HG03520 (cell line): ENCODE results near the gene EPAS1.

Experiments used
- ATAC-seq: cut with Tn5 transposase; IDR thresholded peaks from one replicate; pipeline ENCODE4 v1.9.1; 2021; ENCODE audit warnings: mild to moderate bottlenecking, moderate library complexity; ENCODE audit not compliant: unreplicated experiment

Gene EPAS1

DNA sequence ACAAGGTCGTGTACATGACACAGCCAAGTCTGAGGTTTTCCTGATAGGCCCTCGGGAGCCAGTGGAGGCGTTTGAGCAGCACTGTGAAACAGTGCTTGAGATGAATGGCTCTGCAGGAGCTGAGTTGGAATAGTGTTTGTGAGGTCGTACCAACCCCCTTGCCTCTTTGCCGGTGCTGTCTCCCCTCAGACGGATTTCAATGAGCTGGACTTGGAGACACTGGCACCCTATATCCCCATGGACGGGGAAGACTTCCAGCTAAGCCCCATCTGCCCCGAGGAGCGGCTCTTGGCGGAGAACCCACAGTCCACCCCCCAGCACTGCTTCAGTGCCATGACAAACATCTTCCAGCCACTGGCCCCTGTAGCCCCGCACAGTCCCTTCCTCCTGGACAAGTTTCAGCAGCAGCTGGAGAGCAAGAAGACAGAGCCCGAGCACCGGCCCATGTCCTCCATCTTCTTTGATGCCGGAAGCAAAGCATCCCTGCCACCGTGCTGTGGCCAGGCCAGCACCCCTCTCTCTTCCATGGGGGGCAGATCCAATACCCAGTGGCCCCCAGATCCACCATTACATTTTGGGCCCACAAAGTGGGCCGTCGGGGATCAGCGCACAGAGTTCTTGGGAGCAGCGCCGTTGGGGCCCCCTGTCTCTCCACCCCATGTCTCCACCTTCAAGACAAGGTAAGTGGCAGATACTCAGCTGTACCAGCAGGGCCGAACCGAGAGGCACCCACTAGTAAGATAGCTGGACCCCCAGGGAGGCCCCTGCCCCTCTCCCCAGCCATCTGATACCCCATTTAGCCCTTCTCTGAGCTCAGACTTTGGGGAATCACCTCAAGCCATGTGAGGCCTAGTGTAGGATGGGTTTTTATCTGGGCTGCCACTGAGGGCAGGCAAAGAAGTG is 83.1 kb downstream of the EPAS1 start:
- ATAC-seq, result no peak

GRCh38 chr2:46381263-46381849 is 84.1 kb downstream of the EPAS1 start:
- no peak for ATAC-seq

- no peak for ATAC-seq
These were observed 84.7 kb downstream of the EPAS1 start for GRCh38 chr2:46381871-46382270.

DNA sequence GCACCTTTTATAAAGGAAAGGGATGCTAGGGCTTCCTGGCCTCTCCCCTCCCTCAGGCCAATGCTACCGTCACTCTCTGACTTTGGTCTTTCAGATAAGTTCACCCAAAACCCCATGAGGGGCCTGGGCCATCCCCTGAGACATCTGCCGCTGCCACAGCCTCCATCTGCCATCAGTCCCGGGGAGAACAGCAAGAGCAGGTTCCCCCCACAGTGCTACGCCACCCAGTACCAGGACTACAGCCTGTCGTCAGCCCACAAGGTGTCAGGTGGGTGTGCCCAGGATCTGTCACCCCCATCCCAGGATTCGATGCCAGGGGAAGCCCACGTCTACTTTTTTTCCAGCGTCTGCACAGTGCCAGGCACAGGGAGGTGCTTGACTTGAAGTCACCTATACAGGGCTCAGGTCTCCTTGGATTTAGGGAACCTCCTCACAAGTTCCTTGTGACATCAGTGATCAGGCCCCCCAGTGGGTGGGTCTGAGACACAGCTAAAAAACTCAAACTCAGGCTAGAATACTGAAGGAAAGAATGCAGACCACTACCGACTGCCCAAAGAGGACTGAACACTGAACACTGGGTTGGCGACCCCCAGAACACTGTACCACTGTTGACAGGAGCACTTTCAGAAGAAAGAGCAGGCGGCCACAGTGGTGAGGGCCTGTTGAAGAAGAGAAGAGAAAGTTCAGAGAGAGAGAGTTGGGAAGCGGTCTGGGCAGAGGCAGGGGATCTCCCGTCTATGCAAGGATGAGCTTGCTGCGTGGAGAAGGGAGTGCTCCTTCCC is 85.3 kb downstream of the EPAS1 start:
- no peak for ATAC-seq

DNA sequence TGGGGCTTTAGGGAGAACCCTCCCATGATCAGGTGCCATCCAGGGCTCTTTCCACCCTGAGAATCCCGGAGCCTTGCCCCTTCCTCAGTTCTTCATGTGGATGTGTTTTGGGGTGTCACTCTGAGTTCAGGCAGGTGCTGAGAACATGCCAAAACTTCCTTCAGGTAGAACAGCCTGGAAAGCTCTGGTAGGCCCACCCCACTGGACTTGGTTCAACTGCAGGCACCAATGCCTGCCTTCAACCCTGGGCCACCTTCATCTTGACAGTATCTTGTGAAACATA is 85.8 kb downstream of the EPAS1 start:
- ATAC-seq, result no peak

DNA sequence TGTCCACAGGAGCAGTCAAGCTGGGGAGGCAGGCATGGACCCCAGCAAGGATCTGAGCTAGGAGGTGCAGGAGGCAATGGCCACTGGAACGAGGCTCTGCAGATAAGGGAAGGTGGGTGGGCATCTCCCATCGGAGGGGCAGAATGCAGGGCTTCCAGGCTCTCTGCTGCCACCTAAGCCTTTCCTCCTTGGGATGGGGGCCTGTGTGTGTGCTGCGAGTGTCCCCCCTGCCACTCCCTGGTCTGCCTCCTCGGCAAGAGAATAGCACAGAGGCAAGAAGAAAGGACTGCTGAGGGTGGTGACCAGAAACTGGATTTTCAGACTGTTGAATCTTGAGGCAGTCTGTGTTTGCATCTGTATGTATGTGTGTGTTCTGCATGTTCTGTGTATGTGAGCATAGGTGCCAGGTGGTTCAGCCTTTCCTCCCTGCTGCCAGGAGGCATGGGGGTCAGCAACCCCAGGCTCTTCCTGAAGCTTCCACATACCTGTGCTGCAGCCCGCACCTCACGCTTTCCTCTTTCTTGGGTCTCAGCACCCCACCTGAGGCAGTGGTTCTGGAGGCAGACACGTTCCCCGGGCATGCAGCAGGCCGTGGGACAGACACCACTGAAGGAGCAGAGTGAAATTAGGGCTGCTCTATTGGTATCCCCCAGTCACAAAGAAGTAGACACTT is 86.7 kb downstream of the EPAS1 start:
- ATAC-seq, result no peak

- no peak for ATAC-seq
These were observed 87.2 kb downstream of the EPAS1 start for GRCh38 chr2:46384457-46384815.

GRCh38 chr2:46385786-46386577 is 88.8 kb downstream of the EPAS1 start:
- no peak for ATAC-seq

GRCh38 chr2:46386763-46387162 is 89.6 kb downstream of the EPAS1 start:
- no peak for ATAC-seq

- ATAC-seq, result no peak
These were observed 90.1 kb downstream of the EPAS1 start for GRCh38 chr2:46387292-46387691.

DNA sequence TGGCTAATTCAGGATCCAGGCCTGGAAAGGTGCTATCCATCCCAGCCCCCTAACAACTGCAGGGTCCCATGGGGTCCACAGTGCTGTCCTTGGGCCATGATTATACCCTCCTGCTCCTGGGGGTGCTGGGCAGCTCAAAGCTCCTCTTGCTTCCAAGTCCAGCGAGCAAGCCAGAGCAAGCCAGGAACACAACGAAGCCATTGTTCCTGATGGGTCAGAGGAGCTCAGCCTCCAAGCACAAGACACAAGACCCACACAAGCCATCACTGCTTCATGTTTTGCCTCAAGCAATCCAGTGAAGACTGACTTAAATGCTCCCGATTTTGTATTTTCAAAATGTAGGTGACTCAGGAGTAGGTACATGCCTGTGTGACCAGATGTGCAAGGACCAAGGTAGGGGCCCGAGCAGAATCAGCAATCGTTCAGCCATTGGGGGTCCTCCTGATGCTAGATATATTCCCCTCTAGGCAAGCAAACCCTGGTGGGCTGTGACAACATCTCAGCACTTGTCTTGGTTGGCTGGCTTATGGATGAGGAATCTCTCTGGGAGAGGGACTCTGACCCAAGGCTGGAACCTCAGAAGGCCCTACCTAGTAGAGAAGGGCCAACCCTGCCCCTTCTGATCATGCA is 90.8 kb downstream of the EPAS1 start:
- ATAC-seq, result no peak

DNA sequence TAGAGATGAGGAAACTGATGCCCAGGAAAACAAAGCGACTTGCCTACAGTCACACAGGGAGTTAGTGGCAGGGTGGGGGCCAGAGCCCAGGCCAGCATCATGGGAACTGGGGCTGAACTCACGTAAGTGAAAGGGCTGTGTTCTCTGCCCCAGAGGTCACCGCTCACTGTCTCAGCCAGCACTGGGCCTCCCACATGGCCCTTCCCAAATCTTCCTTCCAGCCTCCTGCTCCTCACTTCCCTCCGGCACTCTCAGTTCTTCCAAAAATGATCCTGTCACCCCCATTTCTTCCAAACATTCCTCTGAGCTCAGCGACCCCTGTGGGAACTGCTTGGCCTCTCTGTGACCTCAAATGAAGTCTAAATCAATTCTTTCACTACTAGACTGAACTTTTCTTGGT is 91.7 kb downstream of the EPAS1 start:
- ATAC-seq, result no peak

DNA sequence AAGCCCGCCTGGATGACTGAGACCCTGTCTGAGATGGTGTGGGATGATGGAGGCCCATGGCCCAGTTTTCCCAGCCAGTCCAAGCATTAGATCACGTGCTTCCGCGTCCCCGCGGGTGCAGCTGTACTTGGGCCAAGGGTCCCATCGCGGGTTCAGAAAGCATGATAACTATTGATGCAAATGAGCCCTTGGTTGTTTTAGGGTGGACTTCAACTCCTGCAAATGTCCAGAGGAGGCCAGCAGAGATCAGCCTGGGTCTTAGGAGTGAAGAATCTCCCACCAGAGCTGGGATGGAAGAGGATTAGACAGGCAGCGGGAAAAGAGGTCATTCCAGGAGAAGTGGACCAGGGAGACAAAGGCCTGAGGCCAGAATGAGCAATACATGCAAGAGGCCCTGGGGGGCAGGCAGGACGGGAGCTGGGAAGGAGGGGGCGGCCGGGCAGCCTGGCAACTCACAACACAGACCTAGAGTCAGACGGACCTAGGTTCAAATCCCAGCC is 92.3 kb downstream of the EPAS1 start:
- ATAC-seq, result no peak

GRCh38 chr2:46390036-46390435 is 92.8 kb downstream of the EPAS1 start:
- no peak for ATAC-seq

GRCh38 chr2:46390901-46391395 is 93.7 kb downstream of the EPAS1 start:
- no peak for ATAC-seq

DNA sequence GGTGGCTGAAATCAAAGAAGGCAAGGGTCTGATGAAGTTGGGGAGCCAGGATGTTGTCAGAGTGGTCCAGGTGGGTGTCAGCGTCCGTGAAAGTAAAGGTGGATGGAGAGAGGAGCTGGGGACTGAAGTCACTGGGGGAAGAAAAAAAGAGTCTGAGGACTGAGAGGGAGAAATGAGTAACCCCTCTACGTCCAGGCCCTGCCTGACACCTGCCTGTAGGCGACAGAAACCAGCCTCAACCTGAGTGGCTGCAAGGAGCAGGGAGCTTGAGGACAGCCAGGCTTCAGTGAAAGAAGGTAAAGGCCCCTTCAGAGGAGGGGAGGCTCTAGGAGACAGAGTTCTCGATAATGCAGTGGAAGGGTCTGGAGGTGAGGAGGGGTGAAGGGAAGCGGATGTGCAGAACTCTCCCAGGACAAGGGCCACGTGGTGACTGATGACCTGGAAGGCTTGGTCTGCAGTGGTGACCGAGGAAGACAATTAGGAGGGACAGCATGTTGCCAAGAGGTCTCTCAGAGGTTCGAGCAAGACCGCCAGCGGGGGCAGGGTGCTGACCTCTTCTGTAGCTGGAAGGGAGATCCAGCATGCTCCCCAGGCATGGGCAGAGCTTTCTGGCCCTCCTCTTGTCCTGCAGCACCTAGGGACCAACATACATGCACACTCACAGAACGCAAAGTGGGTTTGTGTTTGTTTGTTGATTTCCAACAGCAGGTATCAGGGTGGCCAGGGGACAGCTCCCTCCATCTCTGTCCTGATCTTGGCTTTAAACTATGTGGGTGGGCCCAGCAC is 95.5 kb downstream of the EPAS1 start:
- ATAC-seq, result no peak

GRCh38 chr2:46393347-46393820 is 96.2 kb downstream of the EPAS1 start:
- ATAC-seq, result no peak

- no peak for ATAC-seq
These were observed 96.7 kb downstream of the EPAS1 start for GRCh38 chr2:46393865-46394264.
